GM18526 (cell line): Measurements from ENCODE around the gene COPS9.

Source experiments
- POLR2A ChIP-seq: IDR thresholded peaks from 3 replicates; pipeline ENCODE4 v1.6.1; 2011; ENCODE audit not compliant: insufficient read length; ENCODE audit errors: extremely low read depth

The COPS9 gene

DNA sequence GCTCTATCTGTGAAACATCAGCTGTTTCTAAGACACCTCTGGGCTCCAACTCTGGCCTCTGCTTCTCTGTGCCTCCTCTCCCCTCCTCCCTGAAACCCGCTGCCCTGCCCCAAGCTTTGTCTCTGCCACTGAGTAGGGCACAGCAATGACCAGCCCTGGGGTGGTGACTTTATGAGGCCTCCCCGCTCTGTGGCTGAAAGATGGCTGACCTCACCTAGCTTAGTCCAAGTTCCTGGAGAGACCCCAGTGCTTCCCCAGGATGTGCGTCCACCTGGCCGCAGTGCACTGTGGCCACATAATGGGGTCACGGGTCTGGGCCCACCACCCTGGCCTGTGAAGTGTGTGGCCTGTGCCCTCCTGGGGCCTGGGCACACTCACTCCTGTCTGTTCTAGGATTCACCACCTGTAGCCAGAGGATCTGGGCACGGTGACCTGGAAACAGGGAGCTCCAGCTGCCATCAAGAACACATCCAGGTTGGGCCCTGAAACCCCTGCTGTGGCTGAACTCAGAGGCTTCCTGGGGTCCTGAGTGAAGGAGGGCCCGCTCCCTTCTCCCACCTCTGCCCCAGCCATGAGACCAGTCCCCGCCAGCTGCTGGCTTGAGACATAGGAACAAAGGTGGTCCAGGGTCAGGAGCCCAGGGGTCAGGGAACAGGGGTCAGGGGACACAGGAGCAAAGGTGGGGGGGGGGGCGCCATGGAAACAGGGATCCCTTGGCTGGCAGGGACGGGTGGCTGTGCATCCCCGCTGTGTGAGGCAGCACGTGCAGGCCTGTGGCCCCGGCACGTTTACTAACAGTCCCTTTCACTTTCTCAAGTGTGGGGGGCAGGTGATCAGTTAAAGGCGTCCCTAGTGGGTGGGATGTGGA lies 33.6 kb upstream of the COPS9 start:
- no peak for TF ChIP-seq POLR2A

DNA sequence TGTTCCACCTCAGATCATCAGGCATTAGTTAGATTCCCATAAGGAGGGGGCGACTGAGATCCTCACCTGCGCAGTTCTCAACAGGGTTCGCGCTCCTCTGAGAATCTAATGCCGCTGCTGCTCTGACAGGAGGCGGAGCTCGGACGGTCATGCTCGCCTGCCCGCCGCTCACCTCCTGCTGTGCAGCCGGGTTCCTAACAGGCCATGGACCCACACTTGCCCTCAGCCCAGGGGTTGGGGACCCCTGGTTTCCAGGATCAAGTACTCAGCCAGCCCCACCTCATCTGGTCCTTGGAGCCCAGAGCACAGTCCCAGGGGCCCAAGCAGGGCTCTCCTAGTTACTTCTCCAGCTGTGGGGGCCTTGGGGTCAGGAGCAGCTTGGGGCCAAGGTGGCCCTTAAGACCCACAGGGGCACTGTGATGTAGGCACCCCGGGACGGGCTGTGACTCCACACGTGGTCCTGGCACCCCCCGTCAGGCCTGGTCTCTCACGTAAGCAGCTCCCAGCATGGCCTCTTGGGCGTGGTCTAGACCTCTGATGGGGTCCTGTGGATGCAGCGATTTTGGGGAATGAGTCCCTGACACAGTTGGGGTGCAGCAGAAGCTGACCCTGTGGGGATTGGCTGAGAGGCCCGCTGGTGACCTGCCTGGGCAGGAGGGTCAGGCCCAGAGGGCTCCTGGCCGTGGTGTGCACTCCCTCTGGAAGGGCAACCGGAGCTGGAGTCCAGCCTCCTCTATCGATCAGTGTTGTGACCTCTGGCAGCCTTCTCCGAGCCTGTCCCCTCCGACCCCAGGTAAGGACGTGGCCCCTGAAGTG lies 32.6 kb upstream of the COPS9 start:
- no peak for TF ChIP-seq POLR2A

DNA sequence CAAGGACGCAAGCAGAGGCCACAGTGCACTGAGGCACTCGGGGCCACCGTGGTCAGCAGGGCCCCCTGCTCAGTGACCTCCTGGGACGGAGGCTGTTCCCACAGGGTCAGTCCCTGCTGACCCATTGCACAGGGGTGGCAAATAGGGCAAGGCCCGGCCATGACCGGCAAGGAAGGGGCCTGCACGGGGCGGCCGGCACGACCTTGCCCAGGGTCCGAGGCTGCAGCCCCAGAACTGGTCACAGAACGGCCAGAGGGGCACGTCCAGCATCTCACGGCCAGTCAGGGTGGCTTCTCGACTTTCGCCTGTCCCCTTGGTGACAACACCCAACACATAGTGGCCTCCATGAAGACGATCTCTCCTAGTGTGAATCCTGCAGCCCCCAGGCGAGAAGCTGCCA lies 31.9 kb upstream of the COPS9 start:
- no peak for TF ChIP-seq POLR2A

DNA sequence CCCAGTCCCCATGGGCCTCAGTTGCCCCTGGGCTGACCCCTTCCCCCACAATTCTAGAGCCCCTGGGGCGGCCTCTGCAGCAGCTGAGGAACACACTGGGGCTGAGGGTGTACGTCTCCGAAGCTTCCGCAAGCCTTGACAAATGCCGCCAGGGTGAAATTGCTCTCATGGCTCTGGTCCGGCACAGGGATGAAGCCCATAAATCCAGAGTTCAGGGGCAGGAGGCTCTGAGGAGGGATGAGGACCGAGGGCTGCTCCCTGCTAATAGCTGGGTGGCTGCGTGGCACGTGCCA lies 31.4 kb upstream of the COPS9 start:
- no peak for TF ChIP-seq POLR2A

DNA sequence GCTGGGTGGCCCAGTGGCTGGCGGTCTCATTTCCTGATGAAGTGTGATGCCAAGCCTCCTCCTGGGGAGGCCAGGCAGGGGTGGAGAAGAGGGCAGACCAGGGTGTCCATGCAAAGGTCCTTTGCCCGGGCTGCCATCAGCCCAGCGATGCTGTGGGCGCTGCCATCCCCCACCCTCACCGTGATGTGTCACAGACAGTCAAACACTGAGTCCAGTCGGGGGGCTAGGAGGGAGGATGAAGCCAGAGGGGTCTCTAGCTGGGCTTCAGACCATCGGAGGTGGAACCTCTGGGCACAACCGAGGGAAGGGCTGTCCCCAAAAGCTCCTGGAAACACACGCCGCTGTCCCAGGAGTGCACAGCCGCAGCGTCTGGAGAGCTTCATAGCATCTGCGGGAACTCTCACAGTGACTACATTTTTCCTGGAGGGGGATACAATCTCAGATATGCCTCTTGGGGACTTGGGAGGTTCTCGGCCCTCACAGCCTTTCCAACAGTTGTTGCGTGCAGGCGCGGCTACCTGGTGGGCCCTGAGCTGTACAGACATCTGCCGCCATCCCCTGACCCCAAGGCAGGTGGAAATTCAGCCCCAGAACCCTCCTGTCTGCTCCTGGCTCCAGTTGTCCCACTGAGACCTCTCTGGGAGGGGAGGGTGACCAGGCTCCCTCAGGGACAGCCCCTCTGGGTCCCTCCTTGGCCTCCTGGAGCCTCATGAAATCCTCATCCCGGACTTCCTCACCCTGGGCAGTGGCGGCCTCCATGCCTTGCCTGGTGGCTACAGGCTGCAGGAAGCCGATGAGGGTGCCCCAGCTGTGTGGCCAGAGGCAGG lies 30.9 kb upstream of the COPS9 start:
- no peak for TF ChIP-seq POLR2A

DNA sequence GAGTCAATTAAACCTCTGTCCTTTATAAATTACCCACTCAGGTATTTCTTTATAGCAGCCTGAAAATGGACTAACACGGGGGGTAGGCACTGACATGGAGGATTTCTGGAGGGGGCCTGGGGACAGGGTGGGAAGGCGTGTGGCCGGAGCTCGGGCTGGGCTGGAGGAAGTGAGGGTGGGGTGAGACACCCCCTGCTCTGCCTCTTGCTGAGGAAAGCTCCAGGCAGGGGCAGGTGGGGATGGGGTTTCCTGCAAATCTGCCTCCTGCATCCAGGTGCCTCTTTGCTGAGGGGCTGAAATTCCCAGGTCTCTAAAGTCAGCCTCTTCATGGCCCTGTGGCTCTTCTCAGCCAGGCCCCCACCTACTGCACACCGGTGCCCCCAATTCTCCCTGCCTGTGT lies 30.1 kb upstream of the COPS9 start:
- no peak for TF ChIP-seq POLR2A

DNA sequence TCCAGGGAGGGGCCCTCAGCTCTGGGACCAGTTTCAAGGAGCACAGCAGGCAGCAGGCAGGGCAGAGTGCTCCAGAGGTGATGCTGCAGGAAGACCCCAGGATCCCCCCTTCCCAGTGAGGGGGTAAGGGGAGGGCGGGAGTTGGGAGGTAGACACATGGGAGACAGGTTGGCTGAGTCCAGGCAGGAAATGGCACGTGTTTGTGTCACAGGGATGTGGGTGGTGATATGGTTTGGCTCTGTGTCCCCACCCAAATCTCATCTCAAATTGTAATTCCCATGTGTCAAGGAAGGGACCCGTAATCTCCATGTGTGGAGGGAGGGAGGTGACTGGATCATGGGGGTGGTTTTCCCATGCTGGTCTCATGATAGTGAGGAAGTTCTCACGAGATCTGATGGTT lies 29.6 kb upstream of the COPS9 start:
- no peak for TF ChIP-seq POLR2A

DNA sequence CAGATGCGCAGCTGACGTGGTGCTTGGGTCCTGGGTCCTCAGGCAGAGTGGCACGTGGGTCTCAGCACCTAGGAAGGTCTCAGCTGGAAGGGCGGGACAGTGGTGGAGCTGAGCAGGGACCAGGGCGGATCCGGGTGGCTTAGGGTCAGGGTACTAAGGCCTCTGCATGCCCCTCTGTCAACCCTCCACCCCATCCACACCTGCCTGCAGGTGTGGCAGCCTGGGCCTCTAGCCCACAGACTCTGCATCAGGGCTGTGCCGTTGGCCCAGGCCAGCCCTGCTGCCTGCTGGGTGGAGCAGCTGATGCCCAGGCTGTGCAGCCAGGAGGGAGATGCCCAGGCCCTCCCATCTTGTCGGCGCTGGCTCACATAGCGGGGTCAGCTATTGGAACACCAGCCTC lies 28.9 kb upstream of the COPS9 start:
- TF ChIP-seq POLR2A, result no peak

DNA sequence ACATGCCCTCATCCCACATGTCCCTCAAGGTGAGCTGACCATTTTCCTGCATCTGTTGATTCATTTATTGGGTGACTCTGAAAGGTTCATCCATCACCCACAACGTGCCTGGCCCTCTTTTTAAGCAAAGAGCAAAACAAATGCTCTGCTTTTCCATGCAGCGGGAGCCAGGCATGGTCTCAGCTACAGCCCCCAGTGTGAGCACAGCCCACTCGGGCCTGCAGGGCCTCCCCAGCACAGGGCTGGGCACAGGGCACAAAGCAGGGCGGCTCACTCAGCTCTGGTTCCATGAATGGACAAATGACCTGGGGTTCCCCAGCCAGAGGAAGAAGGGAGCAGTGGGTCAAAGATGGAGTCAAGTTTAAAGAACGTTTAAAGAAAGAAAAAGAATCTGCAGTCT lies 28.5 kb upstream of the COPS9 start:
- no peak for TF ChIP-seq POLR2A

DNA sequence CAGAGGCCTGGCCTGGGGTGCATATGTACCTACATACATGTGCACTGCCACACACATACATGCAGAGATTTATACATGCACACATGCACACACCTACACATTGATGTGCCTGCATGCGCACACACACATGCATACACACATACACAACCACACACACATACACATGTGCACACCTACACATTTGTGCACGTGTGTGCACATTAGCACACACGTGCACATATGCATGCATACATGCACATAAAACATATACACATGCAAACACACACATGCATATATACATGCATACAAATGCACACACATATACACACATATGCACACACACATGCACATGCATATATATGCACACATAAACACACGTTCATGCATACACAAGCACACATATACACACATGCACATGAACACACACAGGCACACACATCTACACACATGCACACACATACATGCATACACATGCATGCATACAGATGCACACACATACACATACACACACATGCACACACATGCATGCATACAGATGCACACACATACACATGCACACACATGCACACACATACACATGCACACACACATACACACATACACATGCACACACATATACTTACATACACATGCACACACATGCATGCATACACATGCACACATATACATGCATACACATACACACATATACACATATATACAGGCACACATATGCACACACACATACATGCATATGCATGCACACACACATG lies 27.9 kb upstream of the COPS9 start:
- TF ChIP-seq POLR2A, result no peak

DNA sequence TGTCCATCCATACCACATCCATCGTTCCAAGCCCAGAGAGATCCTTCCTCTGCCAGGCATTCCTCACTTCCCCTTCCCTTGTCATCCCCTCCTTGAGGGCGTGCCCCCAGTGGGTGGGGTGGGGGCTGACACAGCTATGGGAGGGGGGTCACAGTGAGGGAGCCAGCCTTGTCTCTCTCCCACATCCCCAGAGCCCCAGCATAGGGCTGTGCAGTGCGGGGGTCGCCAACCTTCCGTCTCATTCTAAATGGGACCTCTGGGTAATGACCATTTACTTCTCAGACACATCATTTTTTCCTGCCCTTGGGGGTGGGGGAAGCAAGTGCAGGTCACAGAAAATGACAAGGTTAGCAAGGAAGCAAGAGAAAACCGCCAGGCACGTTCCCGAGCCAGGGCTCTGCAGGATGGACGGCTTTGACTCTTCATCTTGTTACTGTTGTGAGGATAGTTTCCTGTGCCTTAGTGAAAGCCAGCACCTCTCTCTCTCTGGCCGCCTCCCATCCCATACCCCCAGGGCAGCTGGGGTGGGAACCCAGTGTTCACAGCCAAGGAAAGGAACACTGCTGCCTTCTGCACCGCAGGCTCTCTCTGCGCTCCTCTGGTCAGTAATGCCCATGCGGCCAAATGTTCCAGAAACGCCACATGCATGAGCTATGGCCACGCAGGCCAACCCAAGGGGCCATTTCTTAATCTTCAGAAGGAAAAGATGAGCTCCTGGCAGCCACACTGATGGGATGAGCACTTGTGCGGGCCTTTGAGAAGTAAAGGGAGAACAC lies 27.0 kb upstream of the COPS9 start:
- TF ChIP-seq POLR2A, result no peak

DNA sequence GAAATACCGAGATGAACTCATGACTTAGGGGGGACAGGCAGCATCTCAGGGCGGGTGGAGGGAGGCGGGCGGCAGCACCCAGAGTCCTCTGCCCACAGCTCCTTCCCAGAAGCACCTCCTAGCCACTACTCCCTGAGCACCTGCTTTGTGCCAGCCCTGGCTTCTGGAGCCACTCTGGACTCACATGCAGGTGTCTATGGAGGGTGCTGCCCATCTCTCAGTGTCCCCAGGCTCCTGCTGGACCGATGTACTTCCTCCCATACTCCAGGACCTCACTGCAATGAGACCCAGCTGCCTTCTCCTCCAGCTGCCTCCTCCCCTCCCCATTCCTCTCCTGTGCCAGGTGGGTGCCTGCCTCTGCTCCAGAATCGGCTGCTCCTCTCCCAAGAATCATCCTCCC lies 26.4 kb upstream of the COPS9 start:
- no peak for TF ChIP-seq POLR2A

DNA sequence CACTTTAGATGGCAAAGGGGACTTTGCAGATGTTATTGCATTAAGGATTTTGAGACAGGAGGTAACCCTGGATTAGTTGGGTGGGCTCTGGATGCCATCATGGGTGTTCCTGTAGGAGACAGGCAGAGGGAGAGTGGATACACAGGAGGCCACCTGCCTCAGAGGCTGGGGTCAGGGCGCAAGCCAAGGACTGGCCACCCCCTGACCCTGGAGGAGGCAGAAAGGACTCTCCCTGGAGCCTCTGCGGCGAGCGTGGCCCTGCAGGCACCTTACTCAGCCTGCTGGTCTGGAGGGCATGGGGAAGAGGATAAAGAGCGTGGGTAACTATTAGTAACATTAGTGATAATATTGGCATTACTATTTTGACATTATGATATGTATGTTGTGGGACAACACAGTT lies 25.9 kb upstream of the COPS9 start:
- TF ChIP-seq POLR2A, result no peak

DNA sequence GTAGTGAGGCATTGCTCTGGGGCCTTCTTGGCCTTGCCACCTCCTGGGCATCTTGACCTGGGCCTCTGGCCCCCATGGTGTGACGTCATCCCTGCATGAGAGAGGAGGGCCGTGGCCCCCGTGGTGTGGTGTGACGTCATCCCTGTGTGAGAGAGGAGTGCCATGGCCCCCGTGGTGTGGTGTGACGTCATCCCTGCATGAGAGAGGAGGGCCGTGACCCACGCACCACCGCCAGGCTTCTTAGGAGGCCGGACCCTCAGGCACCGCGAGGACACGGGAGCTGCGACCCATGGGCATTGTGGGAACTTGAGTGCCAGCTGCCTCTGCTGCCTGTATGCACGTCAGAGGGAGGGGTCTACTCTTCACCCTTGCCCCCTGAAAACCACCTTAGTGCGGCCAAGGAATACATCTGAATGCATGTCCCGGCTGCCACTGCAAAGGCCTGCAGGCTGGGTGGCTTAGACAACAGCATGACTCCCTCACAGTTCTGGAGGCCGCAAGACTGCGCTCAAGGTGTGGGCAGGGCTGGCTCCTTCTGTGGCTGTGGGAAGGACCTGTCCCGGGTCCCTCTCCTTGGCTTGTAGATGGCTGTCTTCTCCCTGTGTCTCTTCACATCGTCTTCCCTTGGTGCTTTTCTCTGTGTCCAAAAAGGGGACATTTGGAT lies 25.1 kb upstream of the COPS9 start:
- TF ChIP-seq POLR2A, result no peak
